ENCODE data around the gene PRDM15.

PRDM15 gene

DNA sequence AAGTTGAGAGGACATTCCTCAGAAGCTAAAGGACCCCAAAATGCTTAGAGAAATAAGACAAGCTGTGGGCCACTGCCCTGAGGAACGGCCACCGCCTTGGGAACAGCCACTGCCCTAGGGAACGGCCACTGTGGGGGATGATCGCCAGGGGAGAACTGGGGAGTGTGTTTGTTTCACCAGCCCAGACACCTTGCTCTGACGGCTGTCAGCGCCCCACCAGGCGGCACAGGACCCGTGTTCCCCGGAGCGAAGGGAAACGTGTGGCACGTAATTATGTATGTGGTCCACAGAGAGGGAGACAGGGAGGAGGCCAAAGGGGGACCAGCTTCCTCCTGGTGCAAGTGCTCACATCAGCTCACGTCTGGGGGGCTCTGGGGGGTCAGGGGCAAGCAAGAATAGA, 66.5 kb downstream of the PRDM15 start:
- DNase-seq (ENCODE audit: extremely low read depth in 1 of 2, low read depth in 1 of 2) = no peak

DNA sequence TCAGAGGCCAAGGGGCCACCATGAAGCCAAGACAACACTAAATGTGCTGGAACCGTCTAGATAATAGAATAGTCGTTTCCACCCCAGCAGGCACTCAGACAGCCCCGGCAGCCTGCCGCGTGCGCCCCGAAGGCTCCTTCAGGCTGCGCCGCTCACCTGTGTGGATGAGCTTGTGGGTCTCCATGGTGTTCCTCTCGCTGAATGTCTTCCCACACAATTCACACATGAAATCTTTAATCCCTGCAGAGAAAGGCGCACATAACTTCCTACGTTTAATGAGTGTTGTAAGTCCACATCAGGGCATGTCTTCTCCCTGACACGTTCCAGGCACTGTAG, 68.6 kb downstream of the PRDM15 start:
- DNase-seq (ENCODE audit: extremely low read depth in 1 of 2, low read depth in 1 of 2) = no peak

DNA sequence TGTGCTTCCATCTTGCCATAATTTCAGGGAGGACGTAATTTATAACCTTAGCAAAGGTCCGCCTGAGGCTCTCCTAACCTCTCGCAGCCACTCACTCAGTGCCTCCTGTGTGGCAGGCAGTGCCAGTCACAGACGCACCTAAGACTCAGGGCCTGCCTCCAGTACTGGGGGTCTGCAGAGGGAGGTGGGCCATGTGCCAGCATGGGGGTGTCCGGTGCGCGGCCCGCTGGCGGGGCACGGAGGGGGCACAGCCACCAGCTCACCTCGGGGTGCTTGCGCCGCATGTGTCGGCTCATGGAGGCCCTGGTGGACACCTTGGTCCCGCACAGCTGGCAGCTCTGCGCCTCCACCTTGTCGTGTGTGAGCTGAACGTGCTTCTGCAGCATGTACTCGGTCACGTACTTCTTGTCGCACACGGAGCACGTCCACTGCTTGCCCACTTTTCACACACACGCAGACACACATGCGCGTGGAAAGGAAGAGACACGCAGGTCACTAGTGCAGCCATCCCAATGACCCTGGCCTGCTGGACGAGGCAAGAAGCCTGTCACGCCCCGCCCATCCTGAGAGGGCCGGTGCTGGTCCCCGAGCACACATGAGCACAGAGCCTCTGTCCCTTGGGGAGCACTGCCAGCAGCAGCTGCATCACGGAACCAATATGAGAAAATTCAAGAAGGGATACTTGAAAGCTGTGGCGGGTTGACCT, 69.1 kb downstream of the PRDM15 start:
- DNase-seq (ENCODE audit: extremely low read depth in 1 of 2, low read depth in 1 of 2) = no peak

DNA sequence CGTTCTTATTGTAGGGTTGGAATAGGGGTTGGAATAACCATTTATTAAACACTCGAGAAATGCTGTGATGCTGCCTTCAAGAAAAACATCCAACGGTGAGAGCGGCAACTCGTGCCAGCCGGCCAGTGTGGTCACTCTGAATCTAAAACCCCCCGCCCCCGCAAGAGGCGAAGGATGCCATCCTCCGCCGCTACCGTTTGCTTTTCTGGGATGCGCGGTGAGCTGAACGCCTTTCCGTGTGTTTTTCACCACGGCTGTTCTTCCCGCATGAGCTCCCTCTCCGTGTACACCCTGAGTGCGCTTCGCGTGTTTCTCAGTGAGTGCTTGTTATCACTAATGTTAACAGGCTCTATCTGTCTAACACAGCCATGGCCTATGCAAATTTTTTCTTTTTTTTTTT, 70.3 kb downstream of the PRDM15 start:
- no peak for DNase-seq (ENCODE audit: extremely low read depth in 1 of 2, low read depth in 1 of 2)

DNA sequence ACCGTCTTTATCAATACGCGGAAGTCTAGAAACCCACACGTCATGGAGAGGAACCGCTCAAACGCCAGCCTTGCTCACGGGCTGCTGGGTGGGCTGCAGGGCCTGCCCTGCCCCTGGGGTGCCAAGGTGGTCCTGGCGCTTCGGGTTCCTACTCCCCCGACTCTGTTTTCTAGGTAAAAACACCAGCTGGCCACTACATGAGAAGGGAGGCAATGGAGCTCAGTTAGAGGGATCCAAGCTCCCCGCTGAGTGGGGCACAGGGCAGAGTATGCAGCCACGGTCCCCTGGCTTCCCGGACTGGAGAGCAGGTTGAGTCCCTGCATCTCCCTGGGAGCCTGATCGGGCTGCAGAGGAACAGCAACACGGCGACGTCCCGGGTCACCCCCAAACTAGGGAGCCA, 71.0 kb downstream of the PRDM15 start:
- DNase-seq (ENCODE audit: extremely low read depth in 1 of 2, low read depth in 1 of 2) = no peak

DNA sequence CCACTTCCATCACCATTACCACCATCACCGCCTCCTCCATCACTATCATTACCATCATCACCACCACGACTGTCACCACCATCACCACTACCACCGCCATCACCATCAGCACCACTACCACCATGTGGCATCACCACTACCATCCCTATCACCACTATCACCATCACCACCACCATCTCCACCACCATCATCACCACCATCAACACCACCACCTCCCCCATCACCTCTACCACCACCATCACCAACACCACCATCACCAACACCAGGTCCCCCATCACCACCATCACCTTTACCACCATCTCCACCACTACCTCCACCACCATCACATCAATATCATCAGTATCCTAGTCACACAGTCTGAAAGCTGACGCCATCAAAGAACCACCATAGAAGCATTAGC, 72.4 kb downstream of the PRDM15 start:
- no peak for DNase-seq (ENCODE audit: extremely low read depth in 1 of 2, low read depth in 1 of 2)

DNA sequence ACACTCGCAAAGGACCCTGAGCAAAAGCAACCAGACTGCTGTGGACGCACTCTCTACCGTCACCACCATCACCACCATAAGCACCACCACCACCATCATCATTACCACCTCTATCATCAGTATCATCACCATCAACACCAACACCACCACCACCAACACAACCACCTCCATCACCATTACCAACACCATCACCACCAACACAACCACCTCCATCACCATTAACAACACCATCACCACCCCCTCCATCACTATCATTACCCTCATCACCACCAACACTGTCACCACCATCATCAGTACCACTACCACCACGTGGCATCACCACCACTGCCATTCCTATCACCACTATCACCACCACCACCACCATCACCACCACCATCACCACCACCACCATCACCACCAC, 73.5 kb downstream of the PRDM15 start:
- no peak for DNase-seq (ENCODE audit: extremely low read depth in 1 of 2, low read depth in 1 of 2)

DNA sequence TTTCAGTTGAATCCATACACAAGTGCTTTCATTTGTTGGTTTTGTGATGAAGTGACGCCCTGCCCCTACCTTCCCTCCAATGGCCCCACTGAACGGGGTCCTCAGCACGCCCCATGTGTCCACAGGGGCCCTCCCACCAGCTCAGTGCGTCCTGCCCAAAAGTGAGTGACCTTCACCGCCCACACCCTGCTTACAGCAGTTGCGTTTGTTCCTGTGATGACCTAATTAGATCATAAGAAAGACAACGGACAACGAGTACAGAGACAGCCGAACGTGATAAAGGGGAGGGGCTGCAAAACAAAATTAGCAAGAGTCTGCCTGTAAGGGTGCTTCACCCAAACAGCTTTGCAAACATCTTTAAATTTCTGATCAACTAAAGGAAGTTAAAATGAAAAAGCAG, 74.1 kb downstream of the PRDM15 start:
- DNase-seq (ENCODE audit: extremely low read depth in 1 of 2, low read depth in 1 of 2) = no peak

DNA sequence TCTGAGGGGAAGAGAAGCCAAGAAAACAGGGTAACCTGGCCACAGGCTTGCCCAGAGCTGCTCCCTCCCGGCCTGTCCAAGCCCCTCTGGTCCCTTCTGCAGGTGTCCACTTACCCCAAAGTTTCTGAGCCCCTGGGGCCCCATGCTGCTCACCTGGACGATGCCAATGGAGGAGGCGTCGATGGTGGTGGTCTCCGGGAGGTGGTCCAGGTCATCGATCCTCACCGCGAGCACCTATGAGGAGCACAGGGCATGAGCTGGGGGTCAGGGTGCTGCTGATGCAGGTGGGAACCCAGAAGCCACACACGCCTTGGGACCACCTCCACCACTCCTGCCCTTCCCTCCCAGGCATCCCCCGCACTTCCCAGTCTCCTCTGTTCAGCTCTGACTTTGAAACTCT, 74.8 kb downstream of the PRDM15 start:
- DNase-seq (ENCODE audit: extremely low read depth in 1 of 2, low read depth in 1 of 2) = no peak

DNA sequence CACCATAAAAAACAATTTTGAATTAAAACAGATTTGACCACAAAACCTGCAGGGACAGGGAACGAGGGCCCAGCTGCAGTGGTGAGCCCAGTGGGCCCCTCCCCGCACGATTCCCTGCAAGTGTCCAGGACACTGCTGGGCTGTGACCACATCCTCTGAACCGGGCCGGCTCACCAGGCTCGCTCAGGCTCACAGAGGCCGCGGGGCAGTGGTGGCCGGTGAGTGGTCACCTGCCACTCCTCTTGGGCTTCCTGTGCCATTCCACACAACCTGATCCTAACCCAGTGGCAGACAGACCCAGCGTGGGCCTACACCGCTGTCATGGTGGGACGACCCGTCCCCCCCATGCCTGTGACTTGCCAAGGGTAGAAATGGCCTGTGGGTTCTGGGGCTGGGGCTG, 75.8 kb downstream of the PRDM15 start:
- no peak for DNase-seq (ENCODE audit: extremely low read depth in 1 of 2, low read depth in 1 of 2)

DNA sequence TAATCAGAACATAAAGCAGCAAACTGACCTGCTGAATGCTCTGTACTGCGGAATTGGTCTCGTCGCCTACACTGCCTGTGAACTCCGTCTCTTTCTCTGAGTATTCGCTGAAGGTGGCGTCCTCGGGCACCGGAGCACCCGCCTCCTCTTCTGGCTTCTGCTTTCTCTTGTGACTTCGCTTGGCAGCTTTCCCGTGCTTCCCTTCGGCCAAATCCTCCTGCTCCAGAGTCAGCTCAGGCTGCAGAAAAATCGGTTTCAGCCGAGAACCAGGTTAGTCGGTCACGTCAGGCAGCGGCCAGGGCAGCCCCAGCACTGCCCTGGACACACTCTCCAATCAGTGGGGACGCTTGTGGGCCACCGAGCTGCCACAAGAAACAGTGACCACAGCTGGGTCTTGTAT, 76.5 kb downstream of the PRDM15 start:
- no peak for DNase-seq (ENCODE audit: extremely low read depth in 1 of 2, low read depth in 1 of 2)

DNA sequence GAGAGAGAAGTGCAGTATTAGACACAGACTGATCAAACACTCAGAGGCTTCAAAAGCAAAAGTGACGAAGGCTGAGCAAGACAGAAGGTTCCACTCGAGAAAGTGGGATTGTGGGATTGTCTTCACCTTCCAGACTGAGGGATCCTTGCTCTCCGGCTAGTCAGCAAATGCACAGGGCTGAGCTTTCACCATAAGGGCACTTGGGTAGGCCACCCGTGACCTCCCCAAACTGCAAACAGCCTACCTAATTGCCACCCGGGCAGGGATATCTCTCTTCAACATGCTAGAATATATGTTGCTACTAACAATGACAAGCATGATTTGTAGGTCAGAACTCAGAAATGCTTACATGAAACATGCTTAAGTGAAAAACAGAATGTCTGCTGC, 77.0 kb downstream of the PRDM15 start:
- no peak for DNase-seq (ENCODE audit: extremely low read depth in 1 of 2, low read depth in 1 of 2)

DNA sequence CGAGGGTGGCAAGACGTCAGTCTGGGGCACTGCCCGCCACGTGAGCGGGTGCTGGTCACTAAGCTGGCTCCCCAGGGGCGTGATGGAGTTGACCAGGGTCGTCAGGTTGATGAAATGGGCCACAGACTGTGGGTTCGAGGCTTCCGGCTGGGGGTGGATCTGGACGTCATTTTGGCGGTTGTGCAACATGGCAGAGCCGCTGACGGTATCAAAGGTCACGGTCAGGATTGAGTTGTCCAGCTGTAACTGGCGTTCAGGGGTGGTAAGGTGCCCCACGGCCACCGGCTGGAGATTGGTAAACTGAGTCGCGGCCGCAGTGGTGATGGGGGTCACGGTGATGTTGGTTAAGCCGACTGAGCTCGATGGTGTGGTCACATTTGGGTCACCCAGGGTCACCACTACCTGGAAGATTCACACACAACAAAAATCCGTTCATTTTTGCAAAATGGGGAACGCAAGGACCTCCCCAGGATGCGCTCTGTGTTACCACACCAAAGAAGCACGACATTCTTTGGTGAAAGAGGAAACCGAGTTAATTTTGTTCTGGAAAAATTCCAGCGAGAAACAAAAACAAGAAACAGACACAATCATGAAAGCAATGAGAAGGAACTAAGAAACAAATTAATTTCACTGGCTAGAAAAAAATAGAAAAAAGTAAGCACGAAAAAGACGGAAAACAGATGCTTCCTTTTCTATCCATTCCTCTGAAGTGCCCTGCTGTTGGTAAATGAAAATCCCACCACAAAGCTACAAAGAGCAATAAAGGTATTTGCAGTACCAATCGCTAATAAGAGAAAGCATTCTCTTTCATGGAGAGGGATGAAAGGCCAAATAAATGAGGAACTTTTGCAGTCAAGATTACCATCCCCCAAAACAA, 77.6 kb downstream of the PRDM15 start:
- DNase-seq (ENCODE audit: extremely low read depth in 1 of 2, low read depth in 1 of 2) = no peak

DNA sequence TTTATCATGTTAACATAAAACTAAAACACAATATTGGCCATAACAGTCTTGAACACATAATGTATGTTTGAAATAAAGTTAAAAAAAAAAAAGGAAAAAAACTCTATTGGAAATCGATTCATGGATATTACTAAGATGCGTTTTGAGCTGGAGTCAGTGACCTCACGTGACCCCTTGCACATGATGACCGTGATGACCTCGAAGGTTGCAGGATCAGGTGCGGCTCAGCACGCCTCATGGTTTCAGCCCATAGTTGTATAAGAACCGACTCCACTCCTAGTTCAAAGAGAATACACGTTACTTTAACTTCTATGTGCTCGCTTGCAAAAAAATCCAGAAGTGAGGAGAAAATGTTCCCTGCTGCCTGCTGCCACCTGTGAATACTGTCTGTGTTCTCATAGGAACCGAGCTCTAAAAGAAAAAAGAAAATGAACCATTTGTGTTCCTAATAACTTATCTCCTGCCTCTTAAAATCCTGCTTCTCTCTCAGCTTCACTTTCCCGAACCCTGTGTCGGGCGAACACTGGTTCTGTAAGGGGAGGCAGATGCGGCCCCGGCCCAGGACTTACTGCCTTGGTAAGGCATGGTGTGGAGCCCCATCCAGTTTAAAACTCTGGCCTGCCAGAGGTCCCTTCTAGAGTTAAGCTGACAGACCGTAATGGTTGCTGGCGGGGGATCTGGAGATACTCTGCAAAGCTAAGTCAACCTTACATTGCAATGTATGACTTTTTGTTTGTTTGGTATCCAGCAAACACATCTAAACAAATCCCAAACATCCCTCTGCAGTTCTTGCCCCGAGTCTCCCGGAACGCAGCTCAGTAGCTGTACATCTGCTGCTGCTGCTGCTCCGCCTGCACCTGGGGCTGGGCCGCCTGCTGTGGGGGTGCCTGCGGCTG, 78.5 kb downstream of the PRDM15 start:
- no peak for DNase-seq (ENCODE audit: extremely low read depth in 1 of 2, low read depth in 1 of 2)

DNA sequence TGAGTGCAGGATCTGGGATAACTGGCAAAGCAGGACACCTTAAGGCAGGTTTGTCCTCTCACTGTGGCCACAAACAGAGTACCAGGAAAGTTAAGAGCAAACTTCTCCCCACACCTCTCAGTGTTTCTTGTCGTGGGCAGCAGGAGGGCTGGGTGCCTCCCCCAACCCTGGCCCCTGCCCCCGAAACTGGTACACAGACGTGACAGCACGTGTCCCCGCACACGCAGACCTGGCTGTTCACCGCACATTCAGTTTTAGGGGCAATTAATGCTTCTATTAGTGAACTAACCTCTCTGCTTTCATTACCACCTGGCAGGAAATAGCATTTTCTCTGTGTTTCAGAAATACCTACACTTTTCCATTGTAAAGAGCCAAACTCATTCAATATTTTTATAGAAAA, 79.4 kb downstream of the PRDM15 start:
- DNase-seq (ENCODE audit: extremely low read depth in 1 of 2, low read depth in 1 of 2) = no peak

DNA sequence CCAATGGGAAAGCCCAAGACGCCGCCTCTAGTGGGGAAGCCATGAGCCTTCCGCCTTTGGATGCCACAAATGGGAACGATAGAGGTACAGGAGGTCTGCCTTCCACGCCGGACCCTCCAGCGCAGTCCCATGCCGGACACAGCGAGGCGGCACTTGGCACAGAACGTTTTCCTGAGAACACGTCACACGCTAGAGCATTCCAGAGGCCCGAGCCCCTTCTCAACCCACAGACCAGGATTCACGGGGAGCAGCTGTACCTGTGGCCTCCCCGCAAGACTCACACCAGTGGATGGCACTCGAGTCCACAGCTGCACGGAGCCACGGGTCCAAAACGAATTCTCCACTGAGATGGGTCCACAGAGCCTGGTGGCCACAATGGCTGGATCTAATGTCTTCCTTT, 80.8 kb downstream of the PRDM15 start:
- DNase-seq (ENCODE audit: extremely low read depth in 1 of 2, low read depth in 1 of 2) = no peak

DNA sequence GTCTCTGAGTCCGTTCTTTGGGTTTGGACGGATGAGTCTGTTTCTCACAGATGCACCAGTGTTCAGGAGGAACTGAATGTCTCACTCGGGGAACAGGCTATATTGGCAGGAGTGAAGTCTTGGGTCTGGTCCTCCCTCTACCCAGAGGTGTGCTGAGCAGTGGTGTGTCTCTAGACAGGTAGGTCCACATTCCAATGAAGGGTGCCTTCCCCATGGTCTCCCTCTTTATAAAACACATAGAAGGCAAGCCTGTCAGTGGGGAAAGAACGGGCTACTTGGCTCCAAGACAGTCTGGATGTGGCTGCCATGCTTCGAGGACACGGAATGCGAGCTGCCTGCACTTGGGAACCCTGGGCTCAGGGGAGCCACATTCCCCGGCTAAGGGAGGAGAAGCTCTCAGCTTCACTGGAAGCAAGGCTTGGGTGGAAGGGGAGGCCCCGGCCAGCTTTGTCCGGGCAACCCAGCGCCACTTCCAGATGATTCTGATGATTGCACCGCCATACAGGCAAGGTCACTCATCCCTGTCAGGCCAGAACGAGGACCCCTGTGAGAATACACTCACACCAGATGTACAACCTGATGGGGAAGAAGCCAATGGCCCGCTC, 82.6 kb downstream of the PRDM15 start:
- DNase-seq (ENCODE audit: extremely low read depth in 1 of 2, low read depth in 1 of 2) = no peak

DNA sequence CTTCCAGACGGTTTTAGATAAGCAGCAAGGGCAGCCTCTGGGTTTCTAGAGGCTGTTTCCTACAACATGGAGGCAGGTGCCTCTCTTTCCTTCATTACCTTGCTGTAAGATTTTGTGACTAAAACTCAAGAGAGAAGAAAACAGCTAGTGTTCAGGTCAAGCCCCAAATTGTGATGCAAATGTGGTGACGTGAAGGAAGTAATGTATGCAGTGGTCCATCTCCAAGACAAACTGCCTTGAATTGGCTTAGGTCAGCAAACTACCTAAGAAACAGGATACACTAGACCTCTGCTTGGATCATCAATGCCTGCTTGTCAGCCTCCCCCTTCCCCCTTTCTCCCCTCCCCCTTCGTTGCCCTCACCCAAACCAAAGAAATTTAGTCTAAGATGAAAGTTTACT, 83.4 kb downstream of the PRDM15 start:
- DNase-seq (ENCODE audit: extremely low read depth in 1 of 2, low read depth in 1 of 2) = no peak

DNA sequence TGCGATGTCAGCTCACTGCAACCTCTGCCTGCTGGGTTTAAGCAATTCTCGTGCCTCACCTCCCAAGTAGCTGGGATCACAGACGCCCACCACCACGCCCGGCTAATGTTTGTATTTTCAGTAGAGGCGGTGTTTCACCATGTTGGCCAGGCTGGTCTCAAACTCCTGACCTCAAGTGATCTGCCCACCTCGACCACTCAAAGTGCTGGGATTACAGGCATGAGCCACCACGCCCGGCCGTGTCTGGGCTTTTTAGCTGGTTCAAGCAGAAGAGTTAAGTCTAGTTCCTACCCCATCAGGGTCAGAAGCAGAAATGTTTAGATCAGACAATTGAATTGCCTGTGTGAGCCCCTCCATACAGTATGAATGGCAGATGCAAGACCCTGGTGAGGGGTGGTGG, 84.5 kb downstream of the PRDM15 start:
- DNase-seq (ENCODE audit: extremely low read depth in 1 of 2, low read depth in 1 of 2) = no peak

DNA sequence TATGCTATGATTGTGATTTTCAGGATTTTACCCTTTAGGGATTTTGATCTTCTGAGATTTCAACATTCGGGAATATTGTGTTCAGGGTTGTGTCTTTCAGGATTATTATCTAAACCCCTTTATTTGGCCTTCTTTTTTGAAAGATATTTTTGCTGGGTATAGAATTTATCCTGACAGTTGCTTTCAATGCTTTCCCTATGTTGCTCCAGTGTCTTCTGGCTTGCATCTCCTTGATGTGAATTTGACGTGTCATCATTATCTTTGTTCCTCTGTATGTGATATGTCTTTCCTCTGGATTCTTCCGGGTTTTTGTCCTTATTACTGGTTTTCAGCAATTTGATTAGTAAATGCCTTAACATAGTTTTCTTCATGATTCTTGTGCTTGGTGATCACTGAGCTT, 86.4 kb downstream of the PRDM15 start:
- no peak for DNase-seq (ENCODE audit: extremely low read depth in 1 of 2, low read depth in 1 of 2)

DNA sequence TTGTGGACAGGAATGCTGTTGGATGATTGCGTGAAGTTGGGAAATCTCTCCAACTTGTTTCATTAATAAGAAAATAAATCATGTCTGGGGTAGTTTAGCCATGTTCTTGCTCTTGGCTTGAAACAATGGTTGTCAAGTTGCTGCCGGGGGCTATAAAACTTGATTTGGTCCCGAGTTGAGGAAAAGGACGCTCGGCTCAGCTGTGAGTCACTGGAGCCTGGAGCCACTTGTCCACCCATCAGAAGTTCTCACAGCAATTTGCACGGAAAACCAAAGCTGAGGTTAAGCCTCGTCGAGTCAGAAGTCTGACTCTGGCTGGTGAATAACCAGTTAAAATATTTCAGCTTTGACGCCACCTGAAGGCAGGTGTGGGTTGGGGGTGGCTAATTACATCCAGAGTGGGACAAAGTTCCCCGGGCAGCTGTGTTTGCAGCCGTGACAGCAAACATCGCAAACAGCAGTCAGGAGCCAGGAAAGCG, 92.6 kb downstream of the PRDM15 start:
- no peak for DNase-seq (ENCODE audit: extremely low read depth in 1 of 2, low read depth in 1 of 2)
